ENCODE results near the gene LMOD1.

GRCh38 chr1:201902198-201902597 is 44.1 kb downstream of the LMOD1 start:
- no peak for TF ChIP-seq GABPA (IDR thresholded peaks at IDR 0.05; ENCODE audit: low read depth)
- no peak for TF ChIP-seq TEAD4 (IDR thresholded peaks at IDR 0.05; ENCODE audit: borderline replicate concordance, insufficient read depth)
- TF ChIP-seq MAX (IDR thresholded peaks at IDR 0.05; ENCODE audit: low read depth) = no peak
- no peak for TF ChIP-seq CTCF (IDR thresholded peaks at IDR 0.05)
